ENCODE data around the gene RABL6.
A peak's percentile ranks its signal among the peaks of the same experiment; 100 is the strongest.
"Not testable (repeated sequence)": the region's sequence is repeated elsewhere in the genome, so short reads cannot be mapped to it uniquely, and the experiment has no call there.

The RABL6 gene

GRCh38 chr9:136807281-136808074, at the start of gene RABL6:
RABL6 (plus strand) TSS chr9:136807948; CDS start chr9:136808197, 249 bp downstream.
- DNase-seq: peak; percentile 65

- no peak for DNase-seq
These were observed 48.7 kb upstream of the RABL6 start for GRCh38 chr9:136759001-136759400.

DNA sequence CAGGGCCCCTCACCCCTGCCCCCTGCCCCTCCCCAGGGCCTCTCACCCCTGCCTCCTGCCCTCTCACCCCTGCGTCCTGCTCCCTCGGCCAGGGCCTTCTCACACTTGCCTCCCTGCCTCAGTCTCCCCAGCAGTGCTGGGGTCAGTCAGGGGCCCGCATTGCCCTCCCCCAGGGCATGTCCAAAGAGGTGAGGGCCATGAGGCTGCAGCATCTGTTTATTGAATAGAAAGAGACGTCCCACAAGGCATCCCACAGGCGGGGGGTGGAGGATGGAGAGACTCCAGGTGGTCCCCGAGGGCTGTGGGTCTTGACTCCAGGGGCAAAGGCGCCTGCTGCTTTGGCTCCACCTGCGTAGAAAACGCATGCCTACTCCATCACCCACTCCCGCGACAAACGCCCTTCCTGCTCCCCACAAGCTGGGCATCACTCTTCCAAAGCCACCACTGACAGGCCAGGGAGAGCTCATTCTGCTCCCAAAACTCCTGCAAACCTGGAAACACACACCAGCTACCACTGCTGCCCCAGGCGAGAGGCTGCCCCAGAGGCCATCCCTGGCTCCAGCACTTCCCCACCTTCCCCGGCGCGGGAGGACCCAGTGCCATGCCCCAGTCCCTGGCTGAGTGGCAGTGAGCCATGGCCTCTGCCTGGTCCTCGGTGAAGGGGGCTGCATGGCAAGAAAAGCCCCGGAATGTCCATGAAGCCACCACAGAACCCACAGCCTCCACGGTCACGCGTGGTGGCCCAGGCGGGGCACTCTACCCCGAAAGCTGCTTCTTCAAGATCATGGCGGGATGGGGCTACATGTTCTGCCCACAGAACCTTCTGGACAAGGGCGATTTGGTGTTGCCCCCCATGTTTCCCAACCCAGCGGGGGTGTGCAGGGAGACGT, 48.1 kb upstream of the RABL6 start:
- no peak for DNase-seq

DNA sequence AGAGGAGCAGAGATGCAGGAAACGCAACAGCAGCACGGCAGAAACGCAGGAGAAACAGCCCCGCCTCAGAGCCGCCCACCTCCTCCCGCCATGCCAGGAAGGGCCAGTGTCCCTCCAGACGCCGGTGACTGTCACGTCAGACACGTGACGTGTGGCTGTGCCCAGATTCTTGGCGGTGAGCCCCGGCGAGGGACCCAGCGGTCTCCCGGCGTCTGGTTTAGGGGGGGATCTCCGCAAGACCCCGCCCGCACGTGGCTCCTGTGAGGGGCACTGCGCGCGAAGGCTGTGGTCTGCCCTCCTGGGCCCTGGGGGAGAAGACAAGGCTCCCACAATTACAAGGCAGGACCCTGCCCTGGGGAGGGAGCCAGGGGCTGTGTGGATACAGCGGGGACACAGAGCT, 47.3 kb upstream of the RABL6 start:
- no peak for DNase-seq

DNA sequence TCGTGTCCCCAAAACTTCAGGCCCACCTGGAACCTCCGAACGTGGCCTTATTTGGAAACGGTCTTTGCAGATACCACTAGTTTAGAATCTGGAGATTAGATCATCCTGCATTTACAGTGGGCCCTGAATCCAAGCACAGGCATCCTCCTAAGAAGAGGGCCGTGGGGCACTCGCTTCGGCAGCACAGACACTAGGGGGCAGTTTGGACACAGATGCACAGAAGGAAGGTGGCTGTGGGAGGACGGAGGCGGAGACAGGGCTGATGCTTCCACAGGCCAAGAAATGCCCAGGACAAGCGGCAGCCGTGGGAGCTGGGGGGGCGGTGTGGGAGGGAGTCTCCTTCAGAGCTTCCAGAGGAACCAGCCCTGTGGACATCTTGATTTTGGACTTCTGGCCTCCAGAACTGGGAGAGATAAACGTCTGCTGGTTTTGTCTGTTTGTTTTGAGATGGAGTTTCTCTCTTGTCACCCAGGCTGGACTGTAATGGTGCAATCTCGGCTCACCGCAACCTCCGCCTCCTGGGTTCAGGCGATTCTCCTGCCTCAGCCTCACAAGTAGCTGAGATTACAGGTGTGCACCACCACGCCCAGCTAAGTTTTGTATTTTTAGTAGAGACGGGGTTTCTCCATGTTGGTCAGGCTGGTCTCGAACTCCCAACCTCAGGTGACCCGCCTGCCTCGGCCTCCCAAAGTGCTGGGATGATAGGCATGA, 46.8 kb upstream of the RABL6 start:
- DNase-seq: not testable (repeated sequence)

DNA sequence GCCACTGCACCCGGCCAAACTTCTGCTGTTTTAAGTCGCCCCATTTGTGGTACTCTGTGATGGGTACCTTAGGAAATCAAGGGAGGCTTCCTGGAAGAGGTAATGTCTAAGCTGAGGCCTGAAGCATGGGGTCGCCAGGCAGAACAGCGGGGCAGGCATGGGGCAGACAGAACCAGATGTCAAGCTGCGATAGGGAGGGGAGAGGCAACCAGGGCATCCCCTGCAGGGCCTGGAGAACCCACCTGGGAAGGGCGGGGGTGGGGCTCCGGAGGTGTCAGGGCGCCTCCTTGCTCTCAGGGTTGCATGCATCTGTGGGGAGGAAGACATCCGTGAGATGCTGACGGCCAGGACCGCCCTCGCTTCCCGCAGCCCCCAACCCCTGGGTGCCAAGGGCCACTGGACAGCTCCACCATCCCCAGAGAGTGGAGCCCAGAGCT, 46.2 kb upstream of the RABL6 start:
- DNase-seq: no peak

- no peak for DNase-seq
These were observed 45.5 kb upstream of the RABL6 start for GRCh38 chr9:136762221-136762691.

- DNase-seq: no peak
These were observed 44.7 kb upstream of the RABL6 start for GRCh38 chr9:136762915-136763648.

DNA sequence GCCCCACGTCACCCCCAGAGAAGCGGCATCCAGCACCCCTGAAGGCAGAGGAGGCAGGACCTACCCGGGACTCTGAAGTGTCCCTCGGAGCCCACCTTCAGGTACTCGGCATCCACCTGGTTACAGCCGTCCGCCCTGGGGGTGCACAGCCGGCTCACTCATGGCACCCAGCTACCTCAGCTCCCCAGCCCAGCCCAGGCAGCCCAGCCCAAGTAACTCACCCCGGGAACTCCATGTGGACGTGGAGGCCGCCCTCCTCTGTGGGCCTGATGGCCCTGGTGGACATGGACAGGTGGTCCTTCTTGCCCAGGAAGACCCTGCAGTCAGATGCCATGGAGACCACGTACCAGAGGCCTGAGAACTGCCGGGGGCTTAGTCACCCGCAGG, 44.1 kb upstream of the RABL6 start:
- no peak for DNase-seq

- DNase-seq: no peak
These were observed 43.4 kb upstream of the RABL6 start, which contains the start of gene LCN15 for GRCh38 chr9:136764301-136764891. LCN15 (minus strand) TSS chr9:136764518; CDS start chr9:136764488, 30 bp downstream.

GRCh38 chr9:136765041-136765440, 42.7 kb upstream of the RABL6 start:
- DNase-seq: no peak

GRCh38 chr9:136765745-136766409, 41.9 kb upstream of the RABL6 start:
- DNase-seq: not testable (repeated sequence)

DNA sequence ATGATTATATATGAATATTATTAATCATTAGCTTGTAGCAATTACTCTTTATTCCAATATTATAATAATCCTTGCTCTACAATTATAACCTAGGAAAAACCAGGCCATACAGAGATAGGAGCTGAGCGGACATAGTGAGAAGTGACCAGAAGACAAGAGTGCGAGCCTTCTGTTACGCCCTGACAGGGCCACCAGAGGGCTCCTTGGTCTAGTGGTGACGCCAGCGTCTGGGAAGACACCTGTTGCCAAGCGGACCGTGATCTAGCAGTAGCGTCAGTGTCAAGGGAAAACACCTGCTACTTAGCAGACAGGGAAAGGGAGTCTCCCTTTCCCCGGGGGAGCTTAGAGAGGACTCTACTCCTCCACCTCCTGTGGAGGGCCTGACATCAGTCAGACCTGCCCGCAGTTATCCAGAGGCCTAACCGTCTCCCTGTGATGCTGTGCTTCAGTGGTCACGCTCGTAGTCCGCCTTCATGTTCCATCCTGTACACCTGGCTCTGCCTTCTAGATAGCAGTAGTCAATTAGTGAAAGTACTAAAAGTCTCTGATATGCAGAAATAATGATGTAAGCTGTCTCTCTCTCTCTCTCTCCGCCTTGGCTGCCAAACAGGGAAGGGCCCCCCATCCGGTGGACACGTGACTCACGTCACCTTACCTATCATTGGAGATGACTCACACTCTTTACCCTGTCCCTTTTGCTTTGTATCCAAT, 41.2 kb upstream of the RABL6 start:
- DNase-seq: peak; percentile 48

DNA sequence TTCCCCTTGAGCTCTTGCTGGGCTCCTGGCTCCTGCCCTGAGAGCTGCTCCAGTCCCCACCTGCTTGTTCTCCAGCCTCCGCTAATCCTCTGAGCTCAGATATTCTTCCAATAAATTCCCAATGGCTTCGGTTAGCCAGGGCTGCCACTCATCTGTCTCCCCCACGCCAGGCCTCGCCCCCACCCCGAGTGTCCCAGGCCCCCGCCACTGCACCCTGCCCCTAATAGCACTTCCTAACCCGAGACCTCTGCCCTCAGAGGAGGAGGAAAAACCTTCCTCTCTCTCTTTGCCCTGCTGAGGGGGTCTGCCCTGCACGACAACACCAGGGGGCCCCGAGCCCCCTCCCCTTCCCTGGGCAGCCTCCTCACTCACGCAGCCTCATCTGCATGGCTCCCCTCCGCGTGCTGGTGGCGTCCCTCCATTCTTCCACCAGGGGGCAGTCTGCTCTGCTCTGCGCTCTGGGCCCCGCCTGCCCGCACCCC, 38.0 kb upstream of the RABL6 start:
- no peak for DNase-seq

DNA sequence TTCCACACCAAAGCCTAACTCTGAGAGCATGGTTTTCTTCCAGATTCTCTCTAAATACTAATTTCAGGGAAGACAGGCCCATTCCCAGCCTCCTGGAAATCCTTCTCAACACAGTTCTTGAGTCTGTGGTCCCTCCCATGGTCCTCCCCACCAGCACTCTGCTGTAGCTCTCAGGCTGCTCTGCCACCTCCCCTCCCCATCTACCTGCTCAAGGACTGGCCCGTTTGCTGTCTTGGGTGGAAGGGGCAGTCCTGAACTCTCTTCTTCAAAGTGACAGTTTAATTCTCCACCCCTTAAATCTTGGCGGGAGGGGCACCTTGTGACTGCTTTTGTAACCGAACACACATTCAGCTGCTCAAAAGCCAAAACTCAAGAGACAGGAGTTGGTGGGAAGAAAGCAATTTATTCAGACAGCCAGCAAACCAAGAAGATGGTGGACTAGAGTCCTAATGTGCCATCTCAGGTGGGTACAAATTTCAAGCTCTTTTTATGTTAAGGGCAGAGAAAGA, 35.8 kb upstream of the RABL6 start:
- DNase-seq: no peak

- DNase-seq: no peak
These were observed 34.2 kb upstream of the RABL6 start for GRCh38 chr9:136773386-136774044.

DNA sequence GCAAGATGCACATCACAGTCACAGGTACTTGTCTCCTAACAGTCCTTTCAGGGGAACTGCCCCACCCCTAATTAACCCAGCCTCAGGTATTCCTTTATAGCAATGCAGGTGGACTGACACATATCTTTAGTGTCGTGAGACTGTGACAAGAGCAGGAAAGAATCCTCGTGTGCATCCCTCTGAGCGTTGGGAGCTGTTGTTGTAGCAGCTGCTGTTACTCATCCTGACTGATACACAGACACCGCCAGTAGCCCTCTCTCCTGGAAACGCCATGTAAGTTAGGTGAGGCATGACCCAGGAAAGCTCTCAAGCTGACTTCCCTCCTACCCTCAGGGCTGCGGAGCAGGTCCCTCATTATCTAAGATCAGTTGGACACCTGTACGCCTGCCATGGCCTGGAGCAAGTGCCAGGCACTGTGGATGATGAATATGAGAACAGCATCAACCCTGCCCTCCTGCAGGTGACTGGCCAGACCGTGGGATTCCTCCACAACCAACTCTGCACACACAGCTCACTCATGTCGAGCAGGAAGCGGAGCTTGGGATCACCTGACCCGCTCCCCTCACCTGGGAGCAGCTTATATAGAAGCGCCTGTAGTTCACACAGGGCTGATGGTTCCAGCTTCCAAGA, 33.2 kb upstream of the RABL6 start:
- DNase-seq: no peak

GRCh38 chr9:136775191-136775590, 32.6 kb upstream of the RABL6 start:
- DNase-seq: no peak

DNA sequence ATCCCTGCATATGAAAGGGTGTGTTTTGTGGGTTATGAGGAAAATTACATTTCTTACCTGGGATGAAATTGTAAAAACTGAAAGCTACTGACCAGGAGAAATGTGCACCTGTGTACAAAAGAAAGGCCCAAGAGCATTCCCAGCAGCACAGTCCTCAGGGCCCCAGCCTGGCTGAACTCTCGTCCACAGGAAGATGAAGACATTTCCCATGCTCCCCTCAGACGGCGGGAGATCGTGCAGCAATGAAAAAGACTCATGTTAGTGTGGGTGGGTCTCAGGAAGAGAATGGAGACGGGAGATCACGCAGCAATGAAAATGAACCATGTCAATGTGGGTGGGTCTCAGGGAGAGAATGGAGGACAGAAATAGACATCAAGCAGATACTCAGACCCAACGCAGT, 30.8 kb upstream of the RABL6 start:
- DNase-seq: no peak
